Endodermal cell (in vitro differentiated cells): ENCODE results near the gene SLIT3. TPM values are rescaled to one million over a fixed set of nuclear protein-coding genes. Genes with fewer than 3 reads are reported as not detected.

ENCODE experiments used
- DNase-seq: peaks from one replicate; pipeline ENCODE4 v3.0.0-alpha.2; 2017
- H3K27ac ChIP-seq: 2 replicates; pipeline ENCODE4 v1.5.1; 2013; ENCODE audit warnings: mild to moderate bottlenecking, low read depth, low read length, moderate library complexity
- H3K27me3 ChIP-seq: 2 replicates; pipeline ENCODE4 v1.6.1; 2013; ENCODE audit warnings: mild to moderate bottlenecking, low read length, moderate library complexity; ENCODE audit not compliant: insufficient read depth, control insufficient read depth, poor library complexity, severe bottlenecking
- H3K36me3 ChIP-seq: 2 replicates; pipeline ENCODE4 v1.7.0; 2013; ENCODE audit warnings: mild to moderate bottlenecking, low read length, moderate library complexity; ENCODE audit not compliant: control insufficient read depth, insufficient read depth
- H3K4me1 ChIP-seq: one replicate; pipeline ENCODE4 v1.7.0; 2013; ENCODE audit warnings: low read length; ENCODE audit not compliant: control insufficient read depth, insufficient read depth
- H3K4me3 ChIP-seq: 2 replicates; pipeline ENCODE4 v1.5.1; 2013; ENCODE audit warnings: mild to moderate bottlenecking, low read length, moderate library complexity
- H3K9ac ChIP-seq: 2 replicates; pipeline ENCODE4 v1.6.1; 2013; ENCODE audit warnings: mild to moderate bottlenecking, low read length, moderate library complexity; ENCODE audit not compliant: poor library complexity, severe bottlenecking; ENCODE audit errors: extremely low read depth
- H3K9me3 ChIP-seq: 2 replicates; pipeline ENCODE4 v1.6.1; 2013; ENCODE audit warnings: mild to moderate bottlenecking, low read length, moderate library complexity; ENCODE audit not compliant: control insufficient read depth
- H3K27ac Mint-ChIP-seq: 2 replicates; pipeline ENCODE4 v1.8.0; 2020; ENCODE audit warnings: mixed read lengths
- H3K27me3 Mint-ChIP-seq: 2 replicates; pipeline ENCODE4 v1.8.0; 2021; ENCODE audit warnings: mild to moderate bottlenecking, mixed read lengths; ENCODE audit not compliant: insufficient read depth
- H3K36me3 Mint-ChIP-seq: 2 replicates; pipeline ENCODE4 v1.8.0; 2020; ENCODE audit warnings: low read depth, mixed read lengths
- H3K4me1 Mint-ChIP-seq: 2 replicates; pipeline ENCODE4 v1.8.0; 2020; ENCODE audit warnings: mixed read lengths
- H3K4me3 Mint-ChIP-seq: 2 replicates; pipeline ENCODE4 v1.8.0; 2020; ENCODE audit warnings: mild to moderate bottlenecking, moderate library complexity, mixed read lengths
- H3K9me3 Mint-ChIP-seq: 2 replicates; pipeline ENCODE4 v1.8.0; 2020; ENCODE audit warnings: mild to moderate bottlenecking, mixed read lengths
- WGBS, 2 experiments: methylation state at CpG; one replicate each; pipeline versions ENCODE4 v1.1.5 to v1.1.7; 2013; ENCODE audit warnings: missing lambda C conversion rate in 2 of 2, mixed read lengths in 1 of 2; ENCODE audit not compliant: insufficient coverage in 1 of 2, insufficient read length in 1 of 2; 5-methylcytosine and 5-hydroxymethylcytosine counted together
- total RNA-seq, 2 donors: library from RNA; stranded (reverse); fragmentation: NEBNext Ultra II Directional in 1 of 2; extraction: Animal tissue kit (Norgen Biotek cat#: 25700) in 1 of 2; gene quantifications; 2 replicates in 1 of 2; 3 replicates in 1 of 2; pipeline ENCODE4 v1.2.1, GENCODE V29; 2021
- TF ChIP-seq, protein P1 (sequence below): fragments of 200-600 bp; sonication (generic); conservative IDR thresholded peaks from 2 replicates; pipeline ENCODE4 v1.5.0; 2021; ENCODE audit warnings: antibody characterized with exemption, mild to moderate bottlenecking

The SLIT3 gene
- total RNA-seq, 2 donors from 2014 or later: 2.5 to 3.4 TPM

- Mint-ChIP-seq H3K27me3 (peaks cover 1% of the 10 kb centered on the region), H3K27ac (no peak overlapping the region), H3K4me1 (no peaks in the 10 kb centered on the region), H3K9me3 (no peaks in the 10 kb centered on the region), H3K4me3 (no peak overlapping the region), H3K36me3 (no peaks in the 10 kb centered on the region)
- no peaks in the 10 kb centered on the region for H3K4me1 ChIP-seq
- peaks cover 2% of the 10 kb centered on the region for H3K27me3 ChIP-seq
- no peak overlapping the region for H3K9ac ChIP-seq
- no peaks in the 10 kb centered on the region for H3K36me3 ChIP-seq
- DNase-seq: peak; percentile 42
- 61 to 73% methylated on average over 6 to 10 of the region's 10 CpGs for WGBS, 2 experiments
- TF ChIP-seq, protein P1, sequence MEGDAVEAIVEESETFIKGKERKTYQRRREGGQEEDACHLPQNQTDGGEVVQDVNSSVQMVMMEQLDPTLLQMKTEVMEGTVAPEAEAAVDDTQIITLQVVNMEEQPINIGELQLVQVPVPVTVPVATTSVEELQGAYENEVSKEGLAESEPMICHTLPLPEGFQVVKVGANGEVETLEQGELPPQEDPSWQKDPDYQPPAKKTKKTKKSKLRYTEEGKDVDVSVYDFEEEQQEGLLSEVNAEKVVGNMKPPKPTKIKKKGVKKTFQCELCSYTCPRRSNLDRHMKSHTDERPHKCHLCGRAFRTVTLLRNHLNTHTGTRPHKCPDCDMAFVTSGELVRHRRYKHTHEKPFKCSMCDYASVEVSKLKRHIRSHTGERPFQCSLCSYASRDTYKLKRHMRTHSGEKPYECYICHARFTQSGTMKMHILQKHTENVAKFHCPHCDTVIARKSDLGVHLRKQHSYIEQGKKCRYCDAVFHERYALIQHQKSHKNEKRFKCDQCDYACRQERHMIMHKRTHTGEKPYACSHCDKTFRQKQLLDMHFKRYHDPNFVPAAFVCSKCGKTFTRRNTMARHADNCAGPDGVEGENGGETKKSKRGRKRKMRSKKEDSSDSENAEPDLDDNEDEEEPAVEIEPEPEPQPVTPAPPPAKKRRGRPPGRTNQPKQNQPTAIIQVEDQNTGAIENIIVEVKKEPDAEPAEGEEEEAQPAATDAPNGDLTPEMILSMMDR: no peak
- no peak overlapping the region for H3K27ac ChIP-seq
- no peaks in the 10 kb centered on the region for H3K9me3 ChIP-seq
- H3K4me3 ChIP-seq: no peak overlapping the region
Observed at GRCh38 chr5:168713051-168713450, 587.9 kb downstream of the SLIT3 start.

GRCh38 chr5:168712280-168712924 is 588.5 kb downstream of the SLIT3 start:
- Histone ChIP-seq H3K4me1 (no peaks in the 10 kb centered on the region), H3K27me3 (no peaks in the 10 kb centered on the region), H3K9ac (no peak overlapping the region), H3K36me3 (no peaks in the 10 kb centered on the region), H3K4me3 (no peak overlapping the region), H3K27ac (no peak overlapping the region), H3K9me3 (no peaks in the 10 kb centered on the region)
- no peak overlapping the region for H3K27ac Mint-ChIP-seq
- peak; percentile 40 for DNase-seq
- peaks cover 1% of the 10 kb centered on the region for H3K27me3 Mint-ChIP-seq
- H3K9me3 Mint-ChIP-seq: no peaks in the 10 kb centered on the region
- 78 to 83% methylated on average over 10 to 11 of the region's 11 CpGs for WGBS, 2 experiments
- H3K36me3 Mint-ChIP-seq: no peaks in the 10 kb centered on the region
- no peaks in the 10 kb centered on the region for H3K4me1 Mint-ChIP-seq
- TF ChIP-seq, protein P1: no peak
- H3K4me3 Mint-ChIP-seq: no peak overlapping the region

DNA sequence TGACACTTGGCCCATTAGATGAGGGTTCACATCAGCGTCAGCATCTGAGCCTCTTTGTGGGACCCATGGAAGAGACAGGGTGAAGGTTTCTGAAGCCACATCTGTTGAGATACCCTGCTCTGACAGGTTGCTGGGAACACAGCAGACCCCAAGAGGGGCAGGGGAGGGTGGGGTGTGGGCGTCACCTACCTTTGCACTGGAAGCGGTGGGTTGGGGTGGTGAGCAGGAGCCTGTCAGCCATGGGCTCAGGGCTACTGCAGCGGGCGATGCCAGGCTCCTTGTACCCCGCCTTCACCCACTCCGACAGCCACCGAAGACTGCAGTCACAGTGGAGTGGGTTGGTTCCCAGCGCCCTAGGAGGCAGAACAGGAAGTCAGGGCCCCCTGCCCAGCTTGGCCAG is 590.2 kb downstream of the SLIT3 start:
- peak; percentile 29 for DNase-seq
- H3K27me3 ChIP-seq: peaks cover 1% of the 10 kb centered on the region
- Mint-ChIP-seq H3K9me3 (no peaks in the 10 kb centered on the region), H3K4me3 (no peak overlapping the region), H3K27ac (no peak overlapping the region), H3K4me1 (no peaks in the 10 kb centered on the region), H3K27me3 (peaks cover 1% of the 10 kb centered on the region), H3K36me3 (no peaks in the 10 kb centered on the region)
- H3K36me3 ChIP-seq: no peaks in the 10 kb centered on the region
- WGBS, 2 experiments: 94 to 97% methylated on average over 5 to 9 of the region's 9 CpGs
- H3K9me3 ChIP-seq: no peaks in the 10 kb centered on the region
- H3K27ac ChIP-seq: no peak overlapping the region
- H3K4me1 ChIP-seq: no peaks in the 10 kb centered on the region
- H3K9ac ChIP-seq: no peak overlapping the region
- H3K4me3 ChIP-seq: no peak overlapping the region
- TF ChIP-seq, protein P1: no peak
